ENCODE results near the gene OBSCN. TPM values are rescaled to one million over a fixed set of nuclear protein-coding genes. Genes with fewer than 3 reads are reported as not detected.

Gene OBSCN
- total RNA-seq, 1 donor: 13.0 TPM

DNA sequence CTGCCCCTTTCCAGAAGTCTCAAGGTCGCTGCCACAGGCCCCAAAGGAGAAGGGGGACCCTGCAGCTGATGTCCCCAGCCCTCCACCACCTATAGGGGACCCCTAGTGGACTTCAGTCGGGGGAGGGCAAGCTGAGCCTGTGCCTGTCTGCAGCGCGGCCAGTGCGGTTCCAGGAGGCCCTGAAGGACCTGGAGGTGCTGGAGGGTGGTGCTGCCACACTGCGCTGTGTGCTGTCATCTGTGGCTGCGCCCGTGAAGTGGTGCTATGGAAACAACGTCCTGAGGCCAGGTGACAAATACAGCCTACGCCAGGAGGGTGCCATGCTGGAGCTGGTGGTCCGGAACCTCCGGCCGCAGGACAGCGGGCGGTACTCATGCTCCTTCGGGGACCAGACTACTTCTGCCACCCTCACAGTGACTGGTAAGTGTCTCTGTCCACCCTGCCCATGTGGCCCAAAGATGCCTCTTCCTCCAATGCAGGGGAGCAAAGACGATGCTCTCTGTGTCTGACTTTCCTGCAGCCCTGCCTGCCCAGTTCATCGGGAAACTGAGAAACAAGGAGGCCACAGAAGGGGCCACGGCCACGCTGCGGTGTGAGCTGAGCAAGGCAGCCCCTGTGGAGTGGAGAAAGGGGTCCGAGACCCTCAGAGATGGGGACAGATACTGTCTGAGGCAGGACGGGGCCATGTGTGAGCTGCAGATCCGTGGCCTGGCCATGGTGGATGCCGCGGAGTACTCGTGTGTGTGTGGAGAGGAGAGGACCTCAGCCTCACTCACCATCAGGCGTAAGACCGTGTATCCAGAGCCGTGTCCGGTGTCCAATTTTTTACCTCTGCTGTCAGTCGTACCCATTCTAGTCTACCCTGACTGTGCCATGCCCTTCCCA, 79.9 kb downstream of the OBSCN start:
- no peak overlapping the region for H3K4me3 ChIP-seq (ENCODE audit: low read depth, low read length)
- DNase-seq (ENCODE audit: low read depth): no peak
- TF ChIP-seq, protein P1, sequence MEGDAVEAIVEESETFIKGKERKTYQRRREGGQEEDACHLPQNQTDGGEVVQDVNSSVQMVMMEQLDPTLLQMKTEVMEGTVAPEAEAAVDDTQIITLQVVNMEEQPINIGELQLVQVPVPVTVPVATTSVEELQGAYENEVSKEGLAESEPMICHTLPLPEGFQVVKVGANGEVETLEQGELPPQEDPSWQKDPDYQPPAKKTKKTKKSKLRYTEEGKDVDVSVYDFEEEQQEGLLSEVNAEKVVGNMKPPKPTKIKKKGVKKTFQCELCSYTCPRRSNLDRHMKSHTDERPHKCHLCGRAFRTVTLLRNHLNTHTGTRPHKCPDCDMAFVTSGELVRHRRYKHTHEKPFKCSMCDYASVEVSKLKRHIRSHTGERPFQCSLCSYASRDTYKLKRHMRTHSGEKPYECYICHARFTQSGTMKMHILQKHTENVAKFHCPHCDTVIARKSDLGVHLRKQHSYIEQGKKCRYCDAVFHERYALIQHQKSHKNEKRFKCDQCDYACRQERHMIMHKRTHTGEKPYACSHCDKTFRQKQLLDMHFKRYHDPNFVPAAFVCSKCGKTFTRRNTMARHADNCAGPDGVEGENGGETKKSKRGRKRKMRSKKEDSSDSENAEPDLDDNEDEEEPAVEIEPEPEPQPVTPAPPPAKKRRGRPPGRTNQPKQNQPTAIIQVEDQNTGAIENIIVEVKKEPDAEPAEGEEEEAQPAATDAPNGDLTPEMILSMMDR (IDR thresholded peaks at IDR 0.05; ENCODE audit: insufficient read depth, low read depth, low read length): no peak

DNA sequence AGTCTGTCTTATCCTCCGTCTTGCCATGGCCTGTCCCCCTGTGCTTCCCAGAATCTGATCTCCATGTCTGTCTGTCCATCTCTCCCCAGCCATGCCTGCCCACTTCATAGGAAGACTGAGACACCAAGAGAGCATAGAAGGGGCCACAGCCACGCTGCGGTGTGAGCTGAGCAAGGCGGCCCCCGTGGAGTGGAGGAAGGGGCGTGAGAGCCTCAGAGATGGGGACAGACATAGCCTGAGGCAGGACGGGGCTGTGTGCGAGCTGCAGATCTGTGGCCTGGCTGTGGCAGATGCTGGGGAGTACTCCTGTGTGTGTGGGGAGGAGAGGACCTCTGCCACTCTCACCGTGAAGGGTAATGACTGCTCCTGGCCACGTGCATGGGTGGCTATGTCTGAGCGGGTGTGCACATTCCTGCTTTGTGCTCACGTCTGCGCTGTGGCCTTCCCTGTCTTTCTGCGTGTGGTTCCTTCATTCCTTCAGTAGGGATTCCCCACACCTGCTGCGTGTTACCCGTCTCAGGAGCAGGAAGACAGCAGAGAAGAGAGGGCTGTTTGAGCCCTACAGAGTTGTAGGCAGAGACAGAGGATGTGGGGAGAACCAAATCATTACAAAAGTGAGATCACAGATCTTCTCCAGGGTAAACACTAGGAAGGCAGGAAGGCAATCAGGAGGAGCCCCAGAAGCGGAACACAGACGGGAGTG, 80.8 kb downstream of the OBSCN start:
- no peak overlapping the region for H3K4me3 ChIP-seq (ENCODE audit: low read depth, low read length)
- TF ChIP-seq, protein P1 (IDR thresholded peaks at IDR 0.05; ENCODE audit: insufficient read depth, low read depth, low read length): no peak
- DNase-seq (ENCODE audit: low read depth): no peak

DNA sequence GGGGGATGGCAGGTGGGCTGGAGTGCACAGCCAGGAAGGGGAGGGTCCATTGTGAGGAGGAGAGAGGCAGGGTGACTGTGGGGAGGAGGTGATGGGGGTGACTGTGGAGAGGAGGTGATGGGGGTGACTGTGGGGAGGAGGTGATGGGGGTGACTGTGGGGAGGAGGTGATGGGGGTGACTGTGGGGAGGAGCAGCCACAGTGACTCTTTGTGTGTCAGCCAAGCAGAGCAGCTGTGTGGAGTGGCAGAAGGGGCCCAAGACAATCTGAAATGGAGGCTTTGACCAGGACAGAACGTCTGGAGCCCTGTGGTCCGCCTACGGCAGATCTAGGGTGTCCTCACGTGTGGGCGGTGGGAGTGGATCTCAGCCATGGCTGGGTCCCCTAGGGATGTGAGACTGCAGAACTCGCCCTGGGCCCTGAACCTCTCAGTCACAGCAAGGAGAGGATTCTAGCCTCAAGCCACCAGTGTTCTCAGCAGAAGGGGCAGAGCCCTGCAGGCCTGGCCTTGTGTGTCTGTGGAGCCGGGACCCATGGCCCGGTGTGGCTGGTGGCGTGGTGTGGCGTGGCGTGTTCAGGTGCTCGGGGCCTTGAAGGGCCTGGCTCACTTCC, 81.5 kb downstream of the OBSCN start:
- H3K4me3 ChIP-seq (ENCODE audit: low read depth, low read length): no peak overlapping the region
- no peak for DNase-seq (ENCODE audit: low read depth)
- TF ChIP-seq, protein P1 (IDR thresholded peaks at IDR 0.05; ENCODE audit: insufficient read depth, low read depth, low read length): no peak

DNA sequence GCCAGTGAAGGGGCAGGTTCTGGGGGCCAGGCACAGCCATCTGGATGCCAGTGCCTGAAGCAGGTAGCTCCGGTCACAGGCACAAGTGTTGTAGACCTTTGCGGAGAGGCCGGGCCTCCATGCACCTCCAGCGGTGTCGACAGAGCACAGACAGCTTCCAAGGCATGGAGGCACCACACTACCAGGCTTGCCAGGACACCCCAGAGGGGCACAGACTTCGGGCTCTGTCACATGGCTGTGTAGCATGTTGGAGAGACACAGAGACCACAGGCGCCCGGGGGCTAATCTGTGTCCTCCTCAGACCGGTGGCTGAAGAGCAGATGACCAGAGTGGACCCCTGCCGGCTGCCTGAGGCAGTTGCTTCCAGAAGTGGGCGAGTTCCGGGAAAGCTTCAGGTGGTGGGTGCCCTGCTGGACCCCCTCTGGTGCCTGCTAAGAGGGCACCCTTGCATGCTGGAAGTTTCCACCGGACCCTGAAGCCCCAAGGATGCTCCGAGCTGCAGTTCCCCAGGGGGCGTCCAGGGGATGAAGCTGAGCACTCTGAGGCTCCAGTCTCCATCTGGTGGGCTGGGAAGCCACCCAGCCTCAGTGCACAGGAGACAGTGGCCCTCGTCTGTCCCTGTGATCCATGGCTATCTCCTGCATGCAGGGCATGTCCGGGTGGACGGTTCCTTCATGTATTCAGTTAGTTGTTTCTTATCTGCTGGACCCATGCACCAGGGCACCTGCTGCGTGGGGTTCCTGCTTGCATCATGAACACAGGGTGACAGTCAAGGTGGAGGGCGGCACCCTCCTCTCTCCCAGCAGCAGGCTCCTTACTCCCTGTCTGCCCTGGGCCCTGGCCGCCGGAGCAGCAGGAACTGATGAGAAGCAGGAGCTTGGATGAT, 82.4 kb downstream of the OBSCN start:
- TF ChIP-seq, protein P1 (IDR thresholded peaks at IDR 0.05; ENCODE audit: insufficient read depth, low read depth, low read length): no peak
- DNase-seq (ENCODE audit: low read depth): no peak
- H3K4me3 ChIP-seq (ENCODE audit: low read depth, low read length): no peak overlapping the region

DNA sequence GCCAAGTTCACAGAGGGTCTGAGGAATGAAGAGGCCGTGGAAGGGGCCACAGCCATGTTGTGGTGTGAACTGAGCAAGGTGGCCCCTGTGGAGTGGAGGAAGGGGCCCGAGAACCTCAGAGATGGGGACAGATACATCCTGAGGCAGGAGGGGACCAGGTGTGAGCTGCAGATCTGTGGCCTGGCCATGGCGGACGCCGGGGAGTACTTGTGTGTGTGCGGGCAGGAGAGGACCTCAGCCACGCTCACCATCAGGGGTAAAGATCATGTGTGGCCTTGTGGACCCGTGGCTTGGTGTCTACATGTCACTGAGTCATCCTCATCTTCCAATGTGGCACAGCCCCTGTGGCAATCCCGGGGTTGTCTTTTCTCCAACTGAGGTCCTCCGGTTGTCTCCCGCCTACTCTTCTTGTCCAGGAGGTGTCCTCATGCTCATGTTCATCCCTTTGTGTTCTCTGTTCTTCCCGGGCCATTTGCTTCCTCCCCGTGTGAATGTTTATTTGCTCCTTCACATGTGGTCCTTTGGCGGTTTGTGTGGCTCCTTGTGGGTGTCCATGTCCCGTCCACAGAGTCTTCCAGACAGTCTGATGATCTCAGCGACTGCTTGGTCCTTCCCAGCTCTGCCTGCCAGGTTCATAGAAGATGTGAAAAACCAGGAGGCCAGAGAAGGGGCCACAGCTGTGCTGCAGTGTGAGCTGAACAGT, 84.2 kb downstream of the OBSCN start:
- H3K4me3 ChIP-seq (ENCODE audit: low read depth, low read length): no peak overlapping the region
- TF ChIP-seq, protein P1 (IDR thresholded peaks at IDR 0.05; ENCODE audit: insufficient read depth, low read depth, low read length): no peak
- no peak for DNase-seq (ENCODE audit: low read depth)

DNA sequence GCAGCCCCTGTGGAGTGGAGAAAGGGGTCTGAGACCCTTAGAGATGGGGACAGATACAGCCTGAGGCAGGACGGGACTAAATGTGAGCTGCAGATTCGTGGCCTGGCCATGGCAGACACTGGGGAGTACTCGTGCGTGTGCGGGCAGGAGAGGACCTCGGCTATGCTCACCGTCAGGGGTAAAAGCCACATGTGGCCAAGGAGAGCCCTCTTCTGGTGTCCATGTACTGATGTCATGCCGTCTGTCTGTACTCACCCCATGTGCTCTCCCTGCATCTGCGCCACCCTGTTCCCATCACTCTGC, 84.7 kb downstream of the OBSCN start:
- TF ChIP-seq, protein P1 (IDR thresholded peaks at IDR 0.05; ENCODE audit: insufficient read depth, low read depth, low read length): no peak
- DNase-seq (ENCODE audit: low read depth): no peak
- H3K4me3 ChIP-seq (ENCODE audit: low read depth, low read length): no peak overlapping the region
